Measurements from ENCODE around the gene ZNF236. TPM values are rescaled to one million over a fixed set of nuclear protein-coding genes. Genes with fewer than 3 reads are reported as not detected.
A peak's percentile ranks its signal among the peaks of the same experiment; 100 is the strongest.

ZNF236 gene
- total RNA-seq, 1 donor = 13.6 TPM

- DNase-seq (ENCODE audit: low read depth) = peak; percentile 12
- TF ChIP-seq CTCF (IDR thresholded peaks at IDR 0.05; ENCODE audit: insufficient read depth, low read length) = peak; percentile 51
These were observed 101.2 kb downstream of the ZNF236 start for GRCh38 chr18:76923485-76924085.

DNA sequence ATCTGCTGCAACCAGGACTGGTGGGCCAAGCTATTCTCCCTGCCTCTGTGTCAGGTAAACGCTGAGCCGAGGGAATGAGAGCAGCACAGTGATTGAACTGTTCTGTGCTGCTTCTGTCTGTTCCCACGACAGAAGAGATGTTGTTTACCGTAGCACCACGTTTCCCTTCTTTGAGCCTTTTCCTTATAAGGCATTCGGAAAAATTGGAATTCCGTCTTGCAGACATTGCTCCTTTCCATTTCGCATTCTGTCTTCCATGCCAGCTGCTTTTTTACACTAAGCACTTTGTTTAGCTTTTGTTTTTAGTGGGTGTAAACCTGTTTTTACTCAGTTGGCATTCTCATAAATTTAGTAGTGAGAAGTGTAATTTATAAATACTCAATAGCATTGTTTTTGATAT is 103.1 kb downstream of the ZNF236 start:
- no peak for DNase-seq (ENCODE audit: low read depth)
- no peak for TF ChIP-seq CTCF (IDR thresholded peaks at IDR 0.05; ENCODE audit: insufficient read depth, low read length)

More at GRCh38 chr18:76923485-76924085, 101.2 kb downstream of the ZNF236 start:
- no peak overlapping the region for H3K4me3 ChIP-seq (ENCODE audit: low read depth, low read length)

GRCh38 chr18:76927223-76927725 is 104.9 kb downstream of the ZNF236 start:
- no peak for TF ChIP-seq CTCF (IDR thresholded peaks at IDR 0.05; ENCODE audit: insufficient read depth, low read length)
- H3K4me3 ChIP-seq (ENCODE audit: low read depth, low read length) = no peak overlapping the region
- no peak for DNase-seq (ENCODE audit: low read depth)

More for the DNA sequence above, 103.1 kb downstream of the ZNF236 start:
- H3K4me3 ChIP-seq (ENCODE audit: low read depth, low read length) = no peak overlapping the region

DNA sequence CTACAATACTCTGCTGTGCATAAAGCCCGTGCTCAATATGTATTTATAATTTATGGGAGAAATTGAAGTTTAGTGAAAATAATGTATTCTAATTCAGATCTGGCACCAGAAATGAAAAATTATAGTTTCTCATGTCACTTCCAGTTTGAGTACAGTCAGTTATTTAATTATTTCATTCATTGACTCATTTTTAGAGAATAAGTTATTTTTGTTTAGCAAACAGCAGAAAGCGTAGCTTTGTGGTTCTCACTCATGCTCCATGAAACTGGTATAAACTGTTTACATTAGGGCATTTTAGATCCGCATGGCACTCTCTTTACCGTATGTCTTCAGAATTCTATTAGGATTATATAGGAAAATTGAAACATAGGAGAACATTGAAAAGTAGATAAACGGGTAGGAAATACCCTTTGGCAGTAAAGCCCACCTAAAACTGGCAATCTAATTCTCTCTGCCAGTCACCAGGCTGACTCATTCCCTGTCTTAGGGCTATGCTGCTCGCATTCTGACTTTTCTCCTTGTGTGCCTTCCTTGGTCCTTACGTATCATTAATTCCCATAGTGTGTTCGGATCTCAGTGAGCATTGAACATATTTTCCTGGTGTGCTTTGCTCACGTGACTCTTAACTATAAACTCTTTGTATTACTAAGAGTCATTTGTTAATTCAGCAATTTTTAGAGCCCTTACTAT is 106.0 kb downstream of the ZNF236 start:
- TF ChIP-seq CTCF (IDR thresholded peaks at IDR 0.05; ENCODE audit: insufficient read depth, low read length) = no peak
- no peak for DNase-seq (ENCODE audit: low read depth)
- no peak overlapping the region for H3K4me3 ChIP-seq (ENCODE audit: low read depth, low read length)

DNA sequence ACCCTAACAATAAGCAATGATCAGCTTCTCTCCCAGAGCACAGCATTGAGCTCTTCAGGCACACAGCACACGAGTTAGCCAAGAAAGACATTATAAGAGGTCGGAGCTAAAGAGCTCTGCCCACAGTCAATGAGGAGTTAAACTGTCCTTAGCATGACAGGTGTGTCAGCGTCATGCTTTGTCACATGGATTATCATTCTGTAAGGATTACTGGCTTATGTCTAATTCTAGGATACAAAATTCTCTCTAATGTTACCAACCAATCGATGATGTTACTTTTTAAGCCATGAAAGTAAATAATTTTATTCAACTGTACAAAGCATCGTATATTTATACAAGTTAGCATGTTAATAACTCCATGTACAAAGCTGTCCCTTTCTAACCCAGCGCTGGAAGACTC is 108.8 kb downstream of the ZNF236 start:
- DNase-seq (ENCODE audit: low read depth) = no peak
- H3K4me3 ChIP-seq (ENCODE audit: low read depth, low read length) = no peak overlapping the region
- no peak for TF ChIP-seq CTCF (IDR thresholded peaks at IDR 0.05; ENCODE audit: insufficient read depth, low read length)

GRCh38 chr18:76932026-76932819 is 109.9 kb downstream of the ZNF236 start:
- TF ChIP-seq CTCF (IDR thresholded peaks at IDR 0.05; ENCODE audit: insufficient read depth, low read length) = no peak
- H3K4me3 ChIP-seq (ENCODE audit: low read depth, low read length) = no peak overlapping the region
- peak; percentile 56 for DNase-seq (ENCODE audit: low read depth)

Data from fibroblast of the aortic adventitia (primary cell).